Endodermal cell (in vitro differentiated cells): Measurements from ENCODE around the gene CKAP4. TPM values are rescaled to one million over a fixed set of nuclear protein-coding genes. Genes with fewer than 3 reads are reported as not detected.

ENCODE experiments used
- DNase-seq: peaks from one replicate; pipeline ENCODE4 v3.0.0-alpha.2; 2017
- H3K27ac ChIP-seq: 2 replicates; pipeline ENCODE4 v1.5.1; 2013; ENCODE audit warnings: mild to moderate bottlenecking, low read depth, low read length, moderate library complexity
- H3K27me3 ChIP-seq: 2 replicates; pipeline ENCODE4 v1.6.1; 2013; ENCODE audit warnings: mild to moderate bottlenecking, low read length, moderate library complexity; ENCODE audit not compliant: insufficient read depth, control insufficient read depth, poor library complexity, severe bottlenecking
- H3K36me3 ChIP-seq: 2 replicates; pipeline ENCODE4 v1.7.0; 2013; ENCODE audit warnings: mild to moderate bottlenecking, low read length, moderate library complexity; ENCODE audit not compliant: control insufficient read depth, insufficient read depth
- H3K4me1 ChIP-seq: one replicate; pipeline ENCODE4 v1.7.0; 2013; ENCODE audit warnings: low read length; ENCODE audit not compliant: control insufficient read depth, insufficient read depth
- H3K4me3 ChIP-seq: 2 replicates; pipeline ENCODE4 v1.5.1; 2013; ENCODE audit warnings: mild to moderate bottlenecking, low read length, moderate library complexity
- H3K9ac ChIP-seq: 2 replicates; pipeline ENCODE4 v1.6.1; 2013; ENCODE audit warnings: mild to moderate bottlenecking, low read length, moderate library complexity; ENCODE audit not compliant: poor library complexity, severe bottlenecking; ENCODE audit errors: extremely low read depth
- H3K9me3 ChIP-seq: 2 replicates; pipeline ENCODE4 v1.6.1; 2013; ENCODE audit warnings: mild to moderate bottlenecking, low read length, moderate library complexity; ENCODE audit not compliant: control insufficient read depth
- H3K27ac Mint-ChIP-seq: 2 replicates; pipeline ENCODE4 v1.8.0; 2020; ENCODE audit warnings: mixed read lengths
- H3K27me3 Mint-ChIP-seq: 2 replicates; pipeline ENCODE4 v1.8.0; 2021; ENCODE audit warnings: mild to moderate bottlenecking, mixed read lengths; ENCODE audit not compliant: insufficient read depth
- H3K36me3 Mint-ChIP-seq: 2 replicates; pipeline ENCODE4 v1.8.0; 2020; ENCODE audit warnings: low read depth, mixed read lengths
- H3K4me1 Mint-ChIP-seq: 2 replicates; pipeline ENCODE4 v1.8.0; 2020; ENCODE audit warnings: mixed read lengths
- H3K4me3 Mint-ChIP-seq: 2 replicates; pipeline ENCODE4 v1.8.0; 2020; ENCODE audit warnings: mild to moderate bottlenecking, moderate library complexity, mixed read lengths
- H3K9me3 Mint-ChIP-seq: 2 replicates; pipeline ENCODE4 v1.8.0; 2020; ENCODE audit warnings: mild to moderate bottlenecking, mixed read lengths
- WGBS, 2 experiments: methylation state at CpG; one replicate each; pipeline versions ENCODE4 v1.1.5 to v1.1.7; 2013; ENCODE audit warnings: missing lambda C conversion rate in 2 of 2, mixed read lengths in 1 of 2; ENCODE audit not compliant: insufficient coverage in 1 of 2, insufficient read length in 1 of 2; 5-methylcytosine and 5-hydroxymethylcytosine counted together
- total RNA-seq, 2 donors: library from RNA; stranded (reverse); fragmentation: NEBNext Ultra II Directional in 1 of 2; extraction: Animal tissue kit (Norgen Biotek cat#: 25700) in 1 of 2; gene quantifications; 2 replicates in 1 of 2; 3 replicates in 1 of 2; pipeline ENCODE4 v1.2.1, GENCODE V29; 2021
- TF ChIP-seq, protein P1 (sequence below): fragments of 200-600 bp; sonication (generic); conservative IDR thresholded peaks from 2 replicates; pipeline ENCODE4 v1.5.0; 2021; ENCODE audit warnings: antibody characterized with exemption, mild to moderate bottlenecking

CKAP4 gene
- total RNA-seq, 2 donors from 2014 or later: 88.9 to 93.3 TPM

DNA sequence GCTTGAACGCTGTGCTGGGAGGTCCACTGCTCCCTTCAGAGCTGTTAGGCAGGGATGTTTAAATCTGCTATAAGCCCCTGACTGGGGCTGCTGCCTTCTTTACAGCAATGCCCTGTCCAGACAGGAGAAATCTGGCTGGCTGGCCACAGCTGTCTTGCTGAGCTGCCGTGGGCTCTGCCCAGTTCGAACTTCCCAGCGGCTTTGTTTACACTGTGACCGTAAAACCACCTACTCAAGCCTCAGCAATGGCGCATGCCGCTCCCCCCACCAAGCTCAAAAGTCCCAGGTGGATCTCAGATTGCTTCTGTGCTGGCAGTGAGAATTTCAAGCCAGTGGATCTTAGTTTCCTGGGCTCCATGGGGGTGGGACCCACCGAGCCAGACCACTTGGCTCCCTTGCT is 35.8 kb downstream of the CKAP4 start:
- no peak overlapping the region for H3K4me3 Mint-ChIP-seq
- H3K4me1 Mint-ChIP-seq: peaks cover 4% of the 10 kb centered on the region
- no peaks in the 10 kb centered on the region for H3K4me1 ChIP-seq
- peak; percentile 28 for DNase-seq
- no peaks in the 10 kb centered on the region for H3K36me3 ChIP-seq
- peaks cover 26% of the 10 kb centered on the region for H3K27me3 Mint-ChIP-seq
- no peak overlapping the region for H3K4me3 ChIP-seq
- TF ChIP-seq, protein P1, sequence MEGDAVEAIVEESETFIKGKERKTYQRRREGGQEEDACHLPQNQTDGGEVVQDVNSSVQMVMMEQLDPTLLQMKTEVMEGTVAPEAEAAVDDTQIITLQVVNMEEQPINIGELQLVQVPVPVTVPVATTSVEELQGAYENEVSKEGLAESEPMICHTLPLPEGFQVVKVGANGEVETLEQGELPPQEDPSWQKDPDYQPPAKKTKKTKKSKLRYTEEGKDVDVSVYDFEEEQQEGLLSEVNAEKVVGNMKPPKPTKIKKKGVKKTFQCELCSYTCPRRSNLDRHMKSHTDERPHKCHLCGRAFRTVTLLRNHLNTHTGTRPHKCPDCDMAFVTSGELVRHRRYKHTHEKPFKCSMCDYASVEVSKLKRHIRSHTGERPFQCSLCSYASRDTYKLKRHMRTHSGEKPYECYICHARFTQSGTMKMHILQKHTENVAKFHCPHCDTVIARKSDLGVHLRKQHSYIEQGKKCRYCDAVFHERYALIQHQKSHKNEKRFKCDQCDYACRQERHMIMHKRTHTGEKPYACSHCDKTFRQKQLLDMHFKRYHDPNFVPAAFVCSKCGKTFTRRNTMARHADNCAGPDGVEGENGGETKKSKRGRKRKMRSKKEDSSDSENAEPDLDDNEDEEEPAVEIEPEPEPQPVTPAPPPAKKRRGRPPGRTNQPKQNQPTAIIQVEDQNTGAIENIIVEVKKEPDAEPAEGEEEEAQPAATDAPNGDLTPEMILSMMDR: no peak
- no peak overlapping the region for H3K27ac Mint-ChIP-seq
- 80 to 86% methylated on average over 7 to 8 of the region's 8 CpGs for WGBS, 2 experiments
- H3K36me3 Mint-ChIP-seq: no peaks in the 10 kb centered on the region
- no peaks in the 10 kb centered on the region for H3K27me3 ChIP-seq
- H3K9ac ChIP-seq: no peak overlapping the region
- no peak overlapping the region for H3K27ac ChIP-seq
- peaks cover 8% of the 10 kb centered on the region for H3K9me3 Mint-ChIP-seq
- no peaks in the 10 kb centered on the region for H3K9me3 ChIP-seq

DNA sequence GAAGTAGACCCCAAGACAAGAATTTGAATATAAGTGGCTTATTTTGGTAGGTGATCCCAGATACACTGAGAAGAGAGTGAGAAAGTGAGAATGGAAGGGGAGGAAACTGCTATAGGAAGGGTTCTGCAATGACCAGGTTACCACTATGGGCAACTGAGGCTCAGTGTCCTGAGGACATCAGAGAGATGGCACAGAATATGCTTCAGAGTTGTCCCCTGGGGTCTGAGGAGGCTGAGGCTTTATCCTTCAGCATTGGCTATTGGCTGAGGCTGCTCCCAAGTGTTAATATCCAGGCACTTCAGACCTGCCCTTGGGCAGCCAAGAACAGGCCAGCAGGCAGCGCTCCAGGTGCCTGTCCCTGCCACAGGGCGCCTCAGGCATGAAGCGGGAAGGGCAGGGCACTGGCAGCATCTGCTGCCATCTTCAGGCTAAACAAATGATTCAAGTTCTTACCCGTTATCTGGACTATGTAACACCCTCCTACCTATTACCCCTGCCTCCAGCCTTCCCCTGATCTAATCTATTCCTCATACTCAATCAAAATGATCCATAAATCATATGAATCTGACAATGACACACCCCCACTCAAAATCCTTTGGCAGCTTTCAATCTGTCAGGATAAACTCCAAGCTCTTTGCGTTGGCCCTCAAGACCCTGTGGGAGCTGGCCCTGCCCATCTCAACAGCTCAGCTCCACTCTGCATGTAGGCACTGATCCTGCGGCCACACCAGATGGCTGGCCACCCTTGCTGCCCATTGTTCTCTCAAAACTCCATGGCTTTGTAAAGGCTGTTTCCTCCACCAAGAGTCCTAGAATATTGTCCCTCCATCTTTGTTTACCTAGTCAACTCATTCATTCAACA is 42.4 kb downstream of the CKAP4 start:
- no peak overlapping the region for H3K27ac ChIP-seq
- no peaks in the 10 kb centered on the region for H3K9me3 ChIP-seq
- Mint-ChIP-seq H3K4me1 (no peaks in the 10 kb centered on the region), H3K27ac (no peak overlapping the region), H3K27me3 (peaks cover 13% of the 10 kb centered on the region), H3K9me3 (peaks cover 9% of the 10 kb centered on the region), H3K36me3 (no peaks in the 10 kb centered on the region), H3K4me3 (no peak overlapping the region)
- TF ChIP-seq, protein P1: peak; percentile 46
- 39 to 53% methylated on average over 5 to 6 of the region's 6 CpGs for WGBS, 2 experiments
- no peak overlapping the region for H3K9ac ChIP-seq
- no peaks in the 10 kb centered on the region for H3K36me3 ChIP-seq
- no peaks in the 10 kb centered on the region for H3K27me3 ChIP-seq
- H3K4me1 ChIP-seq: no peaks in the 10 kb centered on the region
- peak; percentile 67 for DNase-seq
- no peak overlapping the region for H3K4me3 ChIP-seq

DNA sequence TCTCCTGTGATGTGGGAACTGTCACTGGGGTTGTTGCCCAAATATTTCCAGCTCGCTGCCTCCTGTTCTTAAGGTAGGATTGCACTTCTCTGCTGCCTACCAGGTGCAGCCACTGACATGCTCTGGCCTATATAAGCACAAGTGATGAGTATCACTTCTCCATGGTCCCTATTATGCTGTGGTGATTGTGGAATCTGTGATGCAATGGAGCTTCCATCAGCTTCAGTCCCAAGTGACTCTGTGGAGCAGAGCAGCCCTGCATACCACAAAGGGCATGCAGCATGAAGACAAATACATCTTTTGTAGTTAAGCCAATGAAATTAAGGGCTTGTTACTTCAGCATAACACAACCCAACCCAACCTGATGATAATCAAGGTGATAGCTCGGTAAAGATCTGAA is 43.5 kb downstream of the CKAP4 start:
- Mint-ChIP-seq H3K4me3 (no peak overlapping the region), H3K27ac (no peak overlapping the region), H3K4me1 (no peaks in the 10 kb centered on the region), H3K27me3 (peaks cover 6% of the 10 kb centered on the region), H3K36me3 (no peaks in the 10 kb centered on the region), H3K9me3 (peaks cover 9% of the 10 kb centered on the region)
- peak; percentile 8 for DNase-seq
- Histone ChIP-seq H3K27me3 (no peaks in the 10 kb centered on the region), H3K4me1 (no peaks in the 10 kb centered on the region), H3K9ac (no peak overlapping the region), H3K9me3 (no peaks in the 10 kb centered on the region), H3K27ac (no peak overlapping the region), H3K4me3 (no peak overlapping the region), H3K36me3 (no peaks in the 10 kb centered on the region)
- WGBS, 2 experiments: 83 to 95% methylated on average over 1 to 2 of the region's 2 CpGs
- TF ChIP-seq, protein P1: no peak
